Right hindlimb (tissue), 1 donor: ENCODE results near the gene CD79A.

ENCODE experiments used
- DNase-seq: peaks from one replicate; pipeline ENCODE4 v3.0.0-alpha.2; 2018

The CD79A gene

GRCh38 chr19:41921577-41922576, 44.8 kb downstream of the CD79A start:
- DNase-seq: no peak

GRCh38 chr19:41922585-41922984, 45.5 kb downstream of the CD79A start:
- no peak for DNase-seq

GRCh38 chr19:41923045-41923788, 46.1 kb downstream of the CD79A start:
- no peak for DNase-seq

- DNase-seq: no peak
Observed at GRCh38 chr19:41924151-41925145, 47.4 kb downstream of the CD79A start.

GRCh38 chr19:41925208-41926003, 48.3 kb downstream of the CD79A start:
- DNase-seq: no peak

- no peak for DNase-seq
Observed at GRCh38 chr19:41926028-41926762, 49.1 kb downstream of the CD79A start.

- no peak for DNase-seq
Observed at GRCh38 chr19:41926763-41927496, 49.9 kb downstream of the CD79A start.

- no peak for DNase-seq
Observed at GRCh38 chr19:41927497-41928192, 50.6 kb downstream of the CD79A start.

- DNase-seq: no peak
Observed at GRCh38 chr19:41928221-41928683, 51.2 kb downstream of the CD79A start, which contains the start of gene ERFL. Gene ERFL (minus strand): TSS chr19:41928449. CDS start chr19:41912919, 15,530 bp downstream.

- DNase-seq: no peak
Observed at GRCh38 chr19:41928754-41929535, 51.9 kb downstream of the CD79A start.

GRCh38 chr19:41929536-41930071, 52.5 kb downstream of the CD79A start:
- no peak for DNase-seq

- DNase-seq: no peak
Observed at GRCh38 chr19:41930322-41930722, 53.2 kb downstream of the CD79A start.
